K562 (cell line): ENCODE results near the gene C2orf92. TPM values are rescaled to one million over a fixed set of nuclear protein-coding genes. Genes with fewer than 3 reads are reported as not detected.

Source experiments
- ATAC-seq: fragments of 200-7000 bp; cut with Tn5 transposase; 3 replicates; pipeline ENCODE4 v1.9.1; 2020; ENCODE audit warnings: moderate library complexity
- BruUV-seq: library from RNA; stranded (reverse); fragments of 400-500 nt; replicated peaks from 2 replicates; lab custom pipeline; 2021; lab: Mats Ljungman, UMichigan
- CTCF ChIA-PET: fragments of 300-600 bp; formaldehyde crosslinking; extraction: SDS; loops from one replicate; lab custom pipeline; 2021; ENCODE audit warnings: low intra/inter-chr PET ratio; lab: Yijun Ruan, JAX
- POLR2A ChIA-PET: fragments of 300-600, 350-650 bp; sonication (Branson Sonifier 250); formaldehyde crosslinking; extraction: SDS; loops from one replicate; lab custom pipeline; 2021; ENCODE audit warnings: antibody characterized with exemption, inconsistent platforms; lab: Yijun Ruan, JAX
- DNase-seq, 4 experiments: peaks; one replicate each; pipeline versions ENCODE4 v3.0.0 to v3.0.0-alpha.2; 2011 to 2018; ENCODE audit warnings: low spot score in 3 of 4, mixed read lengths in 3 of 4; ENCODE audit errors: extremely low read depth in 1 of 4
- FAIRE-seq: peaks from 2 replicates; lab custom pipeline; 2011; peaks lifted over from hg19 to GRCh38; lab: Jason Lieb, UNC
- H2AFZ ChIP-seq: 2 replicates; pipeline ENCODE4 v1.6.0; 2011; ENCODE audit warnings: low read depth, low read length, control low read depth, inconsistent platforms
- H3K27ac ChIP-seq: fragments of 200-600 bp; 3 replicates; pipeline ENCODE4 v1.8.0; 2011; ENCODE audit warnings: low read depth, mild to moderate bottlenecking, control low read depth, inconsistent platforms, low read length, moderate library complexity, mixed read lengths; ENCODE audit errors: extremely low read depth
- H3K27me3 ChIP-seq, 2 experiments: fragments of 300-600 bp in 1 of 2; 2 replicates in 1 of 2; 3 replicates in 1 of 2; pipeline versions ENCODE4 v1.6.0 to v1.8.0; 2011; ENCODE audit warnings: inconsistent platforms in 2 of 2, low read length in 2 of 2, mild to moderate bottlenecking in 1 of 2, mixed read lengths in 1 of 2, moderate library complexity in 1 of 2; ENCODE audit not compliant: control insufficient read depth in 2 of 2, insufficient read depth in 2 of 2
- H3K36me3 ChIP-seq: fragments of 300-600 bp; 3 replicates; pipeline ENCODE4 v1.8.0; 2011; ENCODE audit warnings: mild to moderate bottlenecking, low read length, inconsistent platforms; ENCODE audit not compliant: control insufficient read depth, insufficient read depth
- H3K4me1 ChIP-seq, 2 experiments: fragments of 200-600 bp in 1 of 2; replicated peaks in 1 of 2; 2 replicates in 1 of 2; 3 replicates in 1 of 2; pipeline versions ENCODE4 v1.5.1 to v1.8.0; 2011; ENCODE audit warnings: inconsistent platforms in 2 of 2, low read length in 2 of 2, mild to moderate bottlenecking in 1 of 2, mixed read lengths in 1 of 2, moderate library complexity in 1 of 2; ENCODE audit not compliant: control insufficient read depth in 2 of 2, insufficient read depth in 2 of 2
- H3K4me2 ChIP-seq: 2 replicates; pipeline ENCODE4 v1.6.1; 2011; ENCODE audit warnings: low read length, control low read depth, inconsistent platforms, mixed read lengths; ENCODE audit not compliant: insufficient read depth
- H3K4me3 ChIP-seq: fragments of 200-600 bp; sonication (generic), shearing (Covaris generic); 2 replicates; pipeline ENCODE4 v1.5.1; 2016; ENCODE audit warnings: control low read depth, inconsistent platforms
- H3K79me2 ChIP-seq: fragments of 200-600 bp; 3 replicates; pipeline ENCODE4 v1.8.0; 2011; ENCODE audit warnings: low read length, inconsistent platforms; ENCODE audit not compliant: control insufficient read depth, insufficient read depth
- H3K9ac ChIP-seq, 2 experiments: 2 replicates each; pipeline versions ENCODE4 v1.6.0 to v1.6.1; 2011; ENCODE audit warnings: low read depth in 2 of 2, low read length in 2 of 2, control low read depth in 1 of 2, inconsistent platforms in 1 of 2, mild to moderate bottlenecking in 1 of 2, mixed read lengths in 1 of 2; ENCODE audit not compliant: insufficient read depth in 1 of 2
- H3K9me1 ChIP-seq: one replicate; pipeline ENCODE4 v1.6.0; 2011; ENCODE audit warnings: inconsistent platforms, mild to moderate bottlenecking, low read length, moderate library complexity; ENCODE audit not compliant: control insufficient read depth, insufficient read depth
- H3K9me3 ChIP-seq: replicated peaks from 2 replicates; pipeline ENCODE4 v1.5.1; 2011; ENCODE audit warnings: low read depth, low read length, inconsistent platforms; ENCODE audit not compliant: control insufficient read depth, insufficient read depth
- H4K20me1 ChIP-seq: replicated peaks from 2 replicates; pipeline ENCODE4 v1.6.1; 2011; ENCODE audit warnings: low read length, inconsistent platforms, mixed read lengths; ENCODE audit not compliant: control insufficient read depth, insufficient read depth
- CBFA2T3 ChIP-seq: fragments of 450-650 bp; IDR thresholded peaks from 2 replicates; pipeline ENCODE4 v1.6.1; 2017
- DPF2 ChIP-seq: fragments of 450-650 bp; IDR thresholded peaks from 2 replicates; pipeline ENCODE4 v1.6.1; 2016
- MBD2 ChIP-seq: sonication (generic); IDR thresholded peaks from 2 replicates; pipeline ENCODE4 v1.6.1; 2016; ENCODE audit warnings: low read depth, borderline replicate concordance
- MCM3 ChIP-seq: fragments of 450-650 bp; IDR thresholded peaks from 2 replicates; pipeline ENCODE4 v1.6.1; 2016
- NCOA1 ChIP-seq: fragments of 450-650 bp; IDR thresholded peaks from 2 replicates; pipeline ENCODE4 v1.6.1; 2016; ENCODE audit warnings: low read depth
- PPARD ChIP-seq: fragments of 250-450 bp; sonication (Bioruptor Pico); IDR thresholded peaks from 2 replicates; pipeline ENCODE4 v1.8.0; 2022; ENCODE audit warnings: inconsistent platforms, mild to moderate bottlenecking, moderate library complexity
- RFX5 ChIP-seq: IDR thresholded peaks from 2 replicates; pipeline ENCODE4 v1.6.1; 2011; ENCODE audit warnings: low read depth, mild to moderate bottlenecking, improper control_type of control experiment, low read length
- SMARCB1 ChIP-seq: IDR thresholded peaks from 2 replicates; pipeline ENCODE4 v1.6.1; 2011; ENCODE audit warnings: improper control_type of control experiment, low read depth; ENCODE audit not compliant: insufficient read length
- ZKSCAN3 ChIP-seq: fragments of 250-450 bp; sonication (Bioruptor Pico); IDR thresholded peaks from 2 replicates; pipeline ENCODE4 v1.4.0; 2020
- ZNF184 ChIP-seq: sonication (generic); formaldehyde crosslinking; IDR thresholded peaks from 2 replicates; pipeline ENCODE4 v1.5.0; 2020; ENCODE audit warnings: missing genetic modification reagents
- ZNF766 ChIP-seq: fragments of 200-800 bp; sonication (Bioruptor generic); conservative IDR thresholded peaks from 2 replicates; pipeline ENCODE4 v1.6.1; 2016; ENCODE audit warnings: missing genetic modification characterization, missing compliant biosample characterization
- WGBS: fragments of 100-300 bp; shearing (Covaris generic); methylation state at CpG from one replicate; pipeline ENCODE4 v1.1.6; 2016; ENCODE audit warnings: low coverage, mixed read lengths; ENCODE audit not compliant: insufficient coverage; ENCODE audit errors: missing lambda C conversion rate; 5-methylcytosine and 5-hydroxymethylcytosine counted together
- in situ Hi-C: fragments of 300-500 bp; cut with MboI; formaldehyde crosslinking; loops from 4 replicates; pipeline ENCODE4 v1.15.0; 2018; ENCODE audit warnings: inconsistent platforms, mixed read lengths
- intact Hi-C: fragments of 100-400 bp; cut with micrococcal nuclease; formaldehyde crosslinking; loops from 2 replicates; pipeline ENCODE4 v1.14.2; 2022
- polyA plus RNA-seq, 8 experiments: library from polyadenylated mRNA; depleted of rRNA in 4 of 8; stranded (reverse) in 5 of 8; unstranded in 3 of 8; fragments of >200 nt; fragmentation: Nextera tagmentation in 2 of 8; fragmentation: Illumina TruSeq in 1 of 8; extraction: Ambion mirVana in 2 of 8; extraction: Trizol in 1 of 8; gene quantifications; 2 replicates each; pipeline versions ENCODE4 v1.2.1 to v1.2.3, GENCODE V29; 2011 to 2014; ENCODE audit warnings: inconsistent platforms in 1 of 8, missing spikeins in 1 of 8
- total RNA-seq, 7 experiments: library from RNA; depleted of rRNA in 6 of 7; stranded (reverse); fragments of >200 nt in 6 of 7; fragmentation: Illumina TruSeq in 2 of 7; extraction: Trizol in 2 of 7; gene quantifications; 2 replicates each; pipeline versions ENCODE4 v1.2.1 to v1.2.3, GENCODE V29; 2011 to 2021; ENCODE audit warnings: low replicate concordance in 1 of 7
- TF ChIP-seq, protein P1 (sequence below): sonication (generic); formaldehyde crosslinking; IDR thresholded peaks from 2 replicates; pipeline ENCODE4 v1.8.1; 2023; ENCODE audit warnings: mild to moderate bottlenecking, missing genetic modification reagents
- TF ChIP-seq, protein P2 (sequence below), 2 experiments: fragments of 450-650 bp; conservative IDR thresholded peaks; 2 replicates each; pipeline ENCODE4 v1.6.1; 2017; ENCODE audit warnings: mild to moderate bottlenecking in 2 of 2, moderate library complexity in 2 of 2

The C2orf92 gene
- total and polyA plus RNA-seq, 9 of the 15 experiments (the other 6 are each of a cell fraction or from before 2014, with no cell fraction given): 0.65 to 6.8 (median 3.6) TPM

DNA sequence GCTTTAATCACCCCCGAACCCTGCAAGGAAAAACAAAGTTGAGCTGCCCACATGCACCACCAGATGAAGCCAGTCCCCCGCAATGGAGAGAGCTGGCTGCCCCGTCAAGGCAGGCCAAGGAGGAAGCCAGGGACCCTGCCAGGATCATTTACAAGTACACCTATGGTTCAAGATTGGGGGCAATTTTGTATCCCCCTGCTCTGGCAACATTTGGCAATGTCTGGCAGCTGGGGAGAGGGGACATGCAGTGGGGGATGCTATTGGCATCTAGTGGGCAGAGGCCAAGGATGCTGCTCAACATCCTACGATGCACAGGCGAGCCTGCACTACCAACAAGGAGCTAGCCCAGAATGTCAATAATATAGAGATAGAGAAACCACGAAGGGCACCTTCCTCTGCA lies 7.6 kb upstream of the C2orf92 start:
- intact Hi-C loops: no loop called here
- H2AFZ ChIP-seq: no peak overlapping the region
- no TSS peak for BruUV-seq
- H3K4me2 ChIP-seq: peak overlapping the region; percentile 97
- peak overlapping the region; percentile 86 to 98; a peak in 2 of 4 replicates for H3K9ac ChIP-seq
- 72% methylated on average over 6 of the region's 6 CpGs for WGBS
- FAIRE-seq: no peak
- H3K27me3 ChIP-seq: no peaks in the 10 kb centered on the region
- no peak for TF ChIP-seq CBFA2T3
- TF ChIP-seq MCM3: no peak
- TF ChIP-seq, protein P1, sequence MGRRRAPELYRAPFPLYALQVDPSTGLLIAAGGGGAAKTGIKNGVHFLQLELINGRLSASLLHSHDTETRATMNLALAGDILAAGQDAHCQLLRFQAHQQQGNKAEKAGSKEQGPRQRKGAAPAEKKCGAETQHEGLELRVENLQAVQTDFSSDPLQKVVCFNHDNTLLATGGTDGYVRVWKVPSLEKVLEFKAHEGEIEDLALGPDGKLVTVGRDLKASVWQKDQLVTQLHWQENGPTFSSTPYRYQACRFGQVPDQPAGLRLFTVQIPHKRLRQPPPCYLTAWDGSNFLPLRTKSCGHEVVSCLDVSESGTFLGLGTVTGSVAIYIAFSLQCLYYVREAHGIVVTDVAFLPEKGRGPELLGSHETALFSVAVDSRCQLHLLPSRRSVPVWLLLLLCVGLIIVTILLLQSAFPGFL: no peak
- no peak for TF ChIP-seq SMARCB1
- TF ChIP-seq, protein P2, sequence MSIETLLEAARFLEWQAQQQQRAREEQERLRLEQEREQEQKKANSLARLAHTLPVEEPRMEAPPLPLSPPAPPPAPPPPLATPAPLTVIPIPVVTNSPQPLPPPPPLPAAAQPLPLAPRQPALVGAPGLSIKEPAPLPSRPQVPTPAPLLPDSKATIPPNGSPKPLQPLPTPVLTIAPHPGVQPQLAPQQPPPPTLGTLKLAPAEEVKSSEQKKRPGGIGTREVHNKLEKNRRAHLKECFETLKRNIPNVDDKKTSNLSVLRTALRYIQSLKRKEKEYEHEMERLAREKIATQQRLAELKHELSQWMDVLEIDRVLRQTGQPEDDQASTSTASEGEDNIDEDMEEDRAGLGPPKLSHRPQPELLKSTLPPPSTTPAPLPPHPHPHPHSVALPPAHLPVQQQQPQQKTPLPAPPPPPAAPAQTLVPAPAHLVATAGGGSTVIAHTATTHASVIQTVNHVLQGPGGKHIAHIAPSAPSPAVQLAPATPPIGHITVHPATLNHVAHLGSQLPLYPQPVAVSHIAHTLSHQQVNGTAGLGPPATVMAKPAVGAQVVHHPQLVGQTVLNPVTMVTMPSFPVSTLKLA (conservative IDR thresholded peaks at IDR 0.05): no peak
- TF ChIP-seq MBD2: no peak
- no peak for TF ChIP-seq DPF2
- TF ChIP-seq RFX5: no peak
- no peak for TF ChIP-seq ZNF766 (CRISPR knock-in tag)
- no peak for TF ChIP-seq PPARD (CRISPR knock-in tag)
- TF ChIP-seq NCOA1: no peak
- TF ChIP-seq ZNF184 (CRISPR knock-in tag): no peak
- TF ChIP-seq ZKSCAN3 (CRISPR knock-in tag): no peak
- H3K27ac ChIP-seq: no peak overlapping the region
- DNase-seq: peak in 1 of 4 experiments; percentile 3
- H3K4me1 ChIP-seq: peaks cover 21 to 58% of the 10 kb centered on the region in 2 experiments; a peak in 4 of 5 replicates
- ChIA-PET POLR2A (interaction anchor here (0.6 to 4.9 kb wide), 5 partner anchors 11 to 735 kb away, joined by 3 to 135 read pairs (median 4); partner anchors contain the start of gene COX5B), CTCF (no interaction called here)
- H3K79me2 ChIP-seq: peaks cover 45% of the 10 kb centered on the region
- no peaks in the 10 kb centered on the region for H3K9me3 ChIP-seq
- H3K36me3 ChIP-seq: peaks cover 51% of the 10 kb centered on the region; the same call in 2 of the 3 replicates
- peak overlapping the region; percentile 66; the same call in 1 of the 2 replicates for H3K4me3 ChIP-seq
- peaks cover 3% of the 10 kb centered on the region for H3K9me1 ChIP-seq
- in situ Hi-C loops: no loop called here
- no peak for ATAC-seq
- no peaks in the 10 kb centered on the region; the same call in 1 of the 2 replicates for H4K20me1 ChIP-seq
